ENCODE data around the gene NCAPG.

DNA sequence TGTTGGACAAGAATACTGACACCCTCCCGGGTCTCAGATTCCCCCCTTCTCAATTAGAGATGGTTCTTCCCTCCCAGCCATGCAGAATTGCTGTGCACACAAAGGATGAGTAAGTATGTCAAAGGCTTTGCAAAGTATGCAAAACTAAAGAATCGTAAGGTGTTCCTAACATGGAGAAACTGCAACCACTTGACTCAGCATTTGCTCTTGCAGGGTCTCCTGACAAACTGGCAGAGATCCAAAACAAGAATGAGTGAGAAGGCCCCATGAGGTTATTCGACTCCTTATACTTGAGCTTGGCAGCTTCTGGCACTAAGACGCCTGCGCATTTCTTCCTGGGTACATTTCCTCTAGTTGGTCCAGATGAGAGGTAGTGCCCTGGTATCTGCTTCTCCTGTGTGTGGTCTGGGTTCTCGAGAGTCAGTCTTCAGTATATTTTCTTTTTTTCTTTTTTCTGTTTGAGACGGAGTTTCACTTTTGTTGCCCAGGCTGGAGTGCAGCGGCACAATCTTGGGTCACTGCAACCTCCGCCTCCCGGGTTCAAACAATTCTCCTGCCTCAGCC lies 37.6 kb upstream of the NCAPG start:
- no peak for TF ChIP-seq CTCF (IDR thresholded peaks at IDR 0.05)
- no peak for TF ChIP-seq POLR2A (IDR thresholded peaks at IDR 0.05)

Data from testis (tissue), 2 donors.